HCT116 (cell line): ENCODE data around the gene TIMP4. TPM values are rescaled to one million over a fixed set of nuclear protein-coding genes. Genes with fewer than 3 reads are reported as not detected.

ENCODE experiments used
- ATAC-seq: fragments of 200-7000 bp; cut with Tn5 transposase; 2 replicates; pipeline ENCODE4 v1.9.1; 2020; ENCODE audit warnings: mild to moderate bottlenecking, moderate library complexity
- BruUV-seq: library from RNA; stranded (reverse); fragments of 400-500 nt; replicated peaks from 2 replicates; lab custom pipeline; 2021; lab: Mats Ljungman, UMichigan
- CTCF ChIA-PET: fragments of 300-600 bp; sonication (Branson Sonifier 250); formaldehyde crosslinking; loops from one replicate; lab custom pipeline; 2021; ENCODE audit warnings: antibody characterized with exemption; lab: Charles Lee
- POLR2A ChIA-PET: fragments of 300-600, 350-600 bp; sonication (Branson Sonifier 250); formaldehyde crosslinking; loops from one replicate; lab custom pipeline; 2021; ENCODE audit warnings: antibody characterized with exemption; lab: Charles Lee
- RAD21 ChIA-PET, 2 experiments: fragments of 300-600 bp; sonication (Branson Sonifier 250); formaldehyde crosslinking; loops; one replicate each; lab custom pipeline; 2023; ENCODE audit warnings: low total read pairs in 2 of 2; ENCODE audit not compliant: uncharacterized antibody in 2 of 2, unreplicated experiment in 2 of 2, low non-redundant PET in 1 of 2; lab: Charles Lee
- DNase-seq: peaks from one replicate; pipeline ENCODE4 v3.0.0-alpha.2; 2010; ENCODE audit warnings: low read depth, low spot score
- H2AFZ ChIP-seq: fragments of 200-600 bp; shearing (Covaris generic), sonication (generic); 2 replicates; pipeline ENCODE4 v1.6.1; 2017; ENCODE audit warnings: low read depth, mixed run types, mixed read lengths, antibody characterized with exemption, low read length; ENCODE audit not compliant: poor library complexity, severe bottlenecking
- H3K27ac ChIP-seq: 2 replicates; pipeline ENCODE4 v1.5.1; 2012; ENCODE audit warnings: low read depth, low read length
- H3K27me3 ChIP-seq: fragments of 200-600 bp; sonication (generic); 2 replicates; pipeline ENCODE4 v1.6.1; 2016; ENCODE audit warnings: mixed run types, low read length, mixed read lengths; ENCODE audit not compliant: insufficient read depth
- H3K36me3 ChIP-seq, 2 experiments: fragments of 200-500 bp in 1 of 2; fragments of 200-600 bp in 1 of 2; sonication (Bioruptor generic) in 1 of 2; sonication (generic) in 1 of 2; 2 replicates each; pipeline versions ENCODE4 v1.5.1 to v1.6.1; 2014 to 2016; ENCODE audit warnings: low read length in 2 of 2, inconsistent platforms in 1 of 2, mixed read lengths in 1 of 2, mixed run types in 1 of 2; ENCODE audit not compliant: insufficient read depth in 2 of 2, control insufficient read depth in 1 of 2
- H3K4me1 ChIP-seq, 2 experiments: fragments of 200-600 bp in 1 of 2; sonication (generic) in 1 of 2; 2 replicates each; pipeline versions ENCODE4 v1.5.1 to v1.6.1; 2012 to 2017; ENCODE audit warnings: low read length in 2 of 2, inconsistent platforms in 1 of 2, mild to moderate bottlenecking in 1 of 2, mixed read lengths in 1 of 2, mixed run types in 1 of 2, moderate library complexity in 1 of 2; ENCODE audit not compliant: insufficient read depth in 2 of 2, control insufficient read depth in 1 of 2
- H3K4me2 ChIP-seq: fragments of 200-600 bp; sonication (generic); 2 replicates; pipeline ENCODE4 v1.6.1; 2017; ENCODE audit warnings: mixed run types, low read length, mixed read lengths
- H3K4me3 ChIP-seq, 2 experiments: fragments of 200-600 bp in 1 of 2; sonication (generic) in 1 of 2; replicated peaks in 1 of 2; 2 replicates each; pipeline ENCODE4 v1.5.1; 2011 to 2016; ENCODE audit warnings: low read length in 2 of 2, control low read depth in 1 of 2, low read depth in 1 of 2, mild to moderate bottlenecking in 1 of 2, mixed read lengths in 1 of 2, mixed run types in 1 of 2
- H3K79me2 ChIP-seq: fragments of 200-600 bp; sonication (generic); 2 replicates; pipeline ENCODE4 v1.6.1; 2017; ENCODE audit warnings: mild to moderate bottlenecking, mixed run types, low read length, moderate library complexity, mixed read lengths; ENCODE audit not compliant: insufficient read depth
- H3K9ac ChIP-seq: fragments of 200-600 bp; sonication (generic); 2 replicates; pipeline ENCODE4 v1.6.1; 2016; ENCODE audit warnings: low read length, mixed read lengths
- H3K9me2 ChIP-seq: fragments of 200-600 bp; sonication (generic), shearing (Covaris generic); 2 replicates; pipeline ENCODE4 v1.6.1; 2017; ENCODE audit warnings: mixed run types, mild to moderate bottlenecking, moderate library complexity; ENCODE audit not compliant: insufficient read depth
- H3K9me3 ChIP-seq, 2 experiments: fragments of 200-500 bp in 1 of 2; fragments of 200-600 bp in 1 of 2; sonication (Bioruptor generic) in 1 of 2; sonication (generic) in 1 of 2; 2 replicates each; pipeline ENCODE4 v1.6.1; 2014 to 2017; ENCODE audit warnings: low read length in 2 of 2, mixed read lengths in 2 of 2, inconsistent platforms in 1 of 2, low read depth in 1 of 2, mild to moderate bottlenecking in 1 of 2, mixed run types in 1 of 2, moderate library complexity in 1 of 2; ENCODE audit not compliant: control insufficient read depth in 1 of 2, insufficient read depth in 1 of 2
- H4K20me1 ChIP-seq: fragments of 200-600 bp; sonication (generic), shearing (Covaris generic); 2 replicates; pipeline ENCODE4 v1.6.1; 2017; ENCODE audit warnings: mixed run types, mild to moderate bottlenecking, moderate library complexity; ENCODE audit not compliant: insufficient read depth
- CBX3 ChIP-seq: IDR thresholded peaks from 2 replicates; pipeline ENCODE4 v1.6.1; 2012; ENCODE audit warnings: low read depth
- CEBPB ChIP-seq: IDR thresholded peaks from 2 replicates; pipeline ENCODE4 v1.6.1; 2012; ENCODE audit warnings: low read depth
- CTCF ChIP-seq, 3 experiments: fragments of 200-600 bp in 1 of 3; sonication (generic) in 1 of 3; IDR thresholded peaks in 2 of 3; conservative IDR thresholded peaks in 1 of 3; 2 replicates each; pipeline ENCODE4 v1.5.1; 2012 to 2017; ENCODE audit warnings: low read depth in 2 of 3, low read length in 2 of 3, antibody characterized with exemption in 1 of 3, borderline replicate concordance in 1 of 3, control low read depth in 1 of 3, mild to moderate bottlenecking in 1 of 3, mixed read lengths in 1 of 3, mixed run types in 1 of 3, moderate library complexity in 1 of 3; ENCODE audit not compliant: insufficient read depth in 1 of 3
- EZH2 ChIP-seq: fragments of 200-600 bp; sonication (generic); IDR thresholded peaks from 2 replicates; pipeline ENCODE4 v1.6.1; 2017; ENCODE audit warnings: antibody characterized with exemption, mixed run types
- MAX ChIP-seq: IDR thresholded peaks from 2 replicates; pipeline ENCODE4 v1.6.1; 2012
- POLR2A ChIP-seq: IDR thresholded peaks from 2 replicates; pipeline ENCODE4 v1.7.0; 2011; ENCODE audit warnings: borderline replicate concordance; ENCODE audit not compliant: insufficient read depth, insufficient read length; ENCODE audit errors: extremely low read depth
- POLR2AphosphoS5 ChIP-seq: IDR thresholded peaks from 2 replicates; pipeline ENCODE4 v1.6.1; 2011; ENCODE audit warnings: mild to moderate bottlenecking, low read depth, low read length, moderate library complexity
- RAD21 ChIP-seq: IDR thresholded peaks from 2 replicates; pipeline ENCODE4 v1.6.1; 2012; ENCODE audit warnings: low read depth, mild to moderate bottlenecking
- SP1 ChIP-seq: IDR thresholded peaks from 2 replicates; pipeline ENCODE4 v1.6.1; 2012; ENCODE audit warnings: low read depth
- TCF7L2 ChIP-seq: IDR thresholded peaks from 2 replicates; pipeline ENCODE4 v1.7.0; 2011; ENCODE audit warnings: borderline replicate concordance, inconsistent platforms; ENCODE audit not compliant: insufficient read depth, insufficient read length; ENCODE audit errors: extremely low read depth
- YY1 ChIP-seq: IDR thresholded peaks from 2 replicates; pipeline ENCODE4 v1.6.1; 2011; ENCODE audit warnings: low read length, low read depth, moderate library complexity, mild to moderate bottlenecking; ENCODE audit not compliant: insufficient replicate concordance; ENCODE audit errors: extremely low read depth
- intact Hi-C: fragments of 100-400 bp; cut with micrococcal nuclease; formaldehyde crosslinking; loops from 2 replicates; pipeline ENCODE4 v1.10.0; 2022
- total RNA-seq: library from RNA; stranded (reverse); gene quantifications from one replicate; pipeline ENCODE4 v1.2.1, GENCODE V29; 2021; ENCODE audit not compliant: unreplicated experiment

TIMP4 gene
- total RNA-seq, 1 experiment from 2014 or later = not detected

DNA sequence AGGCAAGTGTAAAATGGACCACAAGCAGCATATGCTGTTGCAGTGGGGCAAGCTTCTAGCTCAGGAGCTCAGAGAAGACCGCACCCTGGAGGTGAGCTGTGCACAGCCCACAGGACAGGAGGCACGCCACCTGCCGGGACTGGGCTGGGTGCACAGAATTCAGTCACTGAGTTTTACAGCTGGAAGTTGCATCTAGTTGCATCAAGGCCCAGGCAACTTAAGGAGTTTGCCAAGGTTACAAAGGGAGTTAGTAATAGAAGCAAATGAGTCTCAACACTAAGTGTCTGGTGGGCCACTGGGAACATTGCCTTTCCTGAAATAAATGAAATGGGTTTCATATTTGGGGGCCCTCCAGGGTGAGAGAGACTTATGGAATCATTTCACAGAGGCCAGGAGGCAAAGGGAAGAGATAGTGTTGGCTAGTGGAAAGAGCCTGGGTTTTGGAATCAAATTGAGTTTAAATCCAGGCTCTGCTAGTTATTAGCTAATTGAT is 36.0 kb upstream of the TIMP4 start:
- POLR2A ChIA-PET = interaction anchor here (0.7 to 2.4 kb wide), 4 partner anchors 14 to 285 kb away, joined by 3 to 10 read pairs (median 3); no protein-coding TSS in a partner anchor

More for the DNA sequence above, 36.0 kb upstream of the TIMP4 start:
- Histone ChIP-seq H3K4me1 (peaks cover 27 to 42% of the 10 kb centered on the region in 2 experiments), H3K27ac (peak overlapping the region; percentile 64; the same call in 1 of the 2 replicates), H3K4me2 (peak overlapping the region; percentile 62), H3K79me2 (no peaks in the 10 kb centered on the region), H3K36me3 (no peaks in the 10 kb centered on the region), H3K27me3 (no peaks in the 10 kb centered on the region), H2AFZ (no peak overlapping the region), H3K9me3 (no peaks in the 10 kb centered on the region), H3K9me2 (no peaks in the 10 kb centered on the region), H3K4me3 (peak overlapping the region in 1 of 2 experiments; percentile 23; a peak in 2 of 4 replicates), H4K20me1 (no peaks in the 10 kb centered on the region), H3K9ac (peak overlapping the region; percentile 41; the same call in 1 of the 2 replicates)
- ATAC-seq (peak; percentile 92), DNase-seq (peak; percentile 86)
- no TSS peak for BruUV-seq
- no peak for TF ChIP-seq EZH2
- TF ChIP-seq TCF7L2 = peak; percentile 50
- TF ChIP-seq SP1 = peak; percentile 62; the same call in 1 of the 2 replicates
- TF ChIP-seq POLR2A = no peak
- TF ChIP-seq YY1 = peak; percentile 23
- TF ChIP-seq MAX = peak; percentile 68
- peak; percentile 95 for TF ChIP-seq CEBPB
- peak; percentile 73 for TF ChIP-seq RAD21
- TF ChIP-seq CBX3 = peak; percentile 79
- peak; percentile 56; the same call in 1 of the 2 replicates for TF ChIP-seq POLR2AphosphoS5
- peak; percentile 90 to 98 (median 97) for TF ChIP-seq CTCF (IDR thresholded peaks at IDR 0.05 in 2 of 3, conservative IDR thresholded peaks at IDR 0.05 in 1 of 3; ENCODE audit: borderline replicate concordance in 1 of 3, insufficient read depth in 1 of 3, low read depth in 2 of 3, low read length in 2 of 3)
- intact Hi-C loops = loop anchor here (1.0 to 5.0 kb wide), 4 partner anchors 55 to 288 kb away; partner anchors contain the start of genes PPARG and TSEN2
- CTCF ChIA-PET = interaction anchor here (0.6 to 4.1 kb wide), 18 partner anchors 10 to 285 kb away, joined by 3 to 33 read pairs (median 4); no protein-coding TSS in a partner anchor
- RAD21 ChIA-PET = interaction anchor here in 1 of 2 experiments (0.7 to 1.0 kb wide), 2 partner anchors 16 to 285 kb away, joined by 3 read pairs; no protein-coding TSS in a partner anchor
